ENCODE measurements around the gene TMEM240.

DNA sequence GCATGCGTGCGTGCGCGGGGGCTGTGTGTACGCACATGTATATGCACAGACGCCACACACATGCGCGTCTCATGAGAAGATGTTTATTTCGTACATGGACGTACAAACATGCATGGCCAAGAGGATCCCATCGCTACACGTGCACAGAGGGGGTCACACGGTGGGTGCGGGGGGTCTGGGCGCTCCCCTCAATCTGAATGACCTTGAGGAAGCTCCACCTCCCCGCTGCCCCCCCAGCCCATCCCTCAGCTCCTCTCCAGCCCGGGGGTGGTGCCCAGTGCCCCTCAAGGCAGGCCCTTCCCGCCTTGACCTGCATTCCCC, 1.5 kb downstream of the TMEM240 start:
- TF ChIP-seq POLR2A (IDR thresholded peaks at IDR 0.05; ENCODE audit: low read depth, low read length) (no peak), TAF1 (IDR thresholded peaks at IDR 0.05; ENCODE audit: borderline replicate concordance, low read depth, low read length) (no peak), POLR2AphosphoS5 (IDR thresholded peaks at IDR 0.05; ENCODE audit: low read depth, low read length) (no peak)

Measured in GM12892 (cell line).